Right lobe of liver (tissue), 6 donors: ENCODE measurements around the gene MTO1. TPM values are rescaled to one million over a fixed set of nuclear protein-coding genes. Genes with fewer than 3 reads are reported as not detected.
"Not testable (repeated sequence)": the region's sequence is repeated elsewhere in the genome, so short reads cannot be mapped to it uniquely, and the experiment has no call there.

Source experiments
- ATAC-seq, 4 donors: fragments of 200-7000 bp; cut with Tn5 transposase; one replicate each; pipeline ENCODE4 v1.9.1; 2020; ENCODE audit warnings: mild to moderate bottlenecking in 4 of 4, moderate library complexity in 4 of 4
- DNase-seq, 3 donors: peaks; one replicate each; pipeline ENCODE4 v3.0.0-alpha.2; 2020
- H3K27ac ChIP-seq, 3 donors: fragments of 200-600 bp; one replicate each; pipeline ENCODE4 v1.8.0; 2022
- H3K27me3 ChIP-seq, 2 donors: fragments of 200-600 bp; one replicate each; pipeline ENCODE4 v1.8.0; 2022
- H3K36me3 ChIP-seq, 4 donors: fragments of 200-600 bp; sonication (generic) in 1 of 4; one replicate each; pipeline versions ENCODE4 v1.5.1 to v1.8.0; 2017 to 2022; ENCODE audit warnings: control low read depth in 1 of 4
- H3K4me1 ChIP-seq, 4 donors: fragments of 200-600 bp; sonication (generic) in 1 of 4; one replicate each; pipeline versions ENCODE4 v1.5.1 to v1.8.0; 2017 to 2022; ENCODE audit warnings: control low read depth in 1 of 4
- H3K4me3 ChIP-seq, 3 donors: fragments of 200-600 bp; one replicate each; pipeline ENCODE4 v1.8.0; 2022
- H3K9me3 ChIP-seq, 4 donors: fragments of 200-600 bp; sonication (generic) in 1 of 4; one replicate each; pipeline versions ENCODE4 v1.5.1 to v1.8.0; 2017 to 2022; ENCODE audit warnings: control low read depth in 1 of 4
- POLR2A ChIP-seq: fragments of 450-650 bp; IDR thresholded peaks from one replicate; pipeline ENCODE4 v1.6.1; 2017; ENCODE audit warnings: antibody characterized with exemption, mild to moderate bottlenecking
- WGBS: methylation state at CpG from one replicate; pipeline ENCODE4 v1.1.6; 2018; ENCODE audit warnings: low coverage, low lambda C conversion rate; ENCODE audit not compliant: insufficient coverage; ENCODE audit errors: missing lambda C conversion rate; 5-methylcytosine and 5-hydroxymethylcytosine counted together
- intact Hi-C, 2 donors: fragments of 100-400 bp; cut with DNase I; formaldehyde crosslinking; loops; one replicate each; pipeline versions ENCODE4 v1.11.2 to v1.14.1; 2022
- total RNA-seq, 6 experiments: library from RNA; depleted of rRNA in 2 of 6; stranded (reverse); fragments of >200 nt in 2 of 6; fragmentation: NEBNext Ultra II Directional in 3 of 6; extraction: Animal tissue kit (Norgen Biotek cat#: 25700) in 3 of 6; gene quantifications; one replicate each; pipeline versions ENCODE4 v1.1.0 to v1.2.4, GENCODE V29; 2016 to 2023
- TF ChIP-seq, protein P1 (sequence below), 4 donors: fragments of 200-600 bp in 3 of 4; fragments of 450-650 bp in 1 of 4; IDR thresholded peaks; one replicate each; pipeline versions ENCODE4 v1.5.1 to v1.8.0; 2016 to 2022; ENCODE audit warnings: antibody characterized with exemption in 4 of 4, mild to moderate bottlenecking in 2 of 4
- donor health status: DM: no; HTN: yes; CAD: no.
- donor health status: DM: no; HTN: no; CAD: no.
- donor health status: DM: no; HTN: no; CAD: no.
- donor health status: DM: no; HTN: yes; CAD: no.
- donor health status: DM: no; HTN: yes; CAD: no.

MTO1 gene
- total RNA-seq, 6 experiments from 2014 or later: 24.6 to 33.7 (median 29.0) TPM

DNA sequence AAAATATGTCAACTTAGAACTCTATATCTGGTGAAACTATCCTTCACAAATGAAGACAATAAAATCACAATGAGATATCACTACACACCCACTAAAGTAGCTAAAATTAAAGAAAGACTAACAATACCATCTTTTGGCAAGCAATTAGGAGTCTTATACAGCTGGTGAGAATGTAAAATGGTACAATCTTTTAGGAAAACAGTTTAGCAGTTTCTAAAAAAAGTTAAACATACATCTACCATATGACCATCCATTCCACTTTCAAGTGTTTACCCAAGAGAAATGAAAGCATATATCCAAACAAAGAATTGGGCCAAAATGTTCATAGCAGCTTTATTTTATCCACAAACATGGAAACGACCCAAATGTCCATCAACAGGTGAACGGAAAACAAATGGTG, 73.1 kb downstream of the MTO1 start:
- WGBS: 79% methylated on average over 2 of the region's 2 CpGs
- Histone ChIP-seq H3K4me3 (no peak overlapping the region), H3K27ac (no peak overlapping the region), H3K36me3 (no peaks in the 10 kb centered on the region), H3K9me3 (peaks cover 0 to under 1% (median 0%) of the 10 kb centered on the region in 4 donors), H3K4me1 (peaks cover 0 to 8% (median 3%) of the 10 kb centered on the region in 4 donors), H3K27me3 (no peaks in the 10 kb centered on the region)
- intact Hi-C loops: no loop called here
- no peak for ATAC-seq
- no peak for DNase-seq
- TF ChIP-seq POLR2A: no peak
- TF ChIP-seq, protein P1, sequence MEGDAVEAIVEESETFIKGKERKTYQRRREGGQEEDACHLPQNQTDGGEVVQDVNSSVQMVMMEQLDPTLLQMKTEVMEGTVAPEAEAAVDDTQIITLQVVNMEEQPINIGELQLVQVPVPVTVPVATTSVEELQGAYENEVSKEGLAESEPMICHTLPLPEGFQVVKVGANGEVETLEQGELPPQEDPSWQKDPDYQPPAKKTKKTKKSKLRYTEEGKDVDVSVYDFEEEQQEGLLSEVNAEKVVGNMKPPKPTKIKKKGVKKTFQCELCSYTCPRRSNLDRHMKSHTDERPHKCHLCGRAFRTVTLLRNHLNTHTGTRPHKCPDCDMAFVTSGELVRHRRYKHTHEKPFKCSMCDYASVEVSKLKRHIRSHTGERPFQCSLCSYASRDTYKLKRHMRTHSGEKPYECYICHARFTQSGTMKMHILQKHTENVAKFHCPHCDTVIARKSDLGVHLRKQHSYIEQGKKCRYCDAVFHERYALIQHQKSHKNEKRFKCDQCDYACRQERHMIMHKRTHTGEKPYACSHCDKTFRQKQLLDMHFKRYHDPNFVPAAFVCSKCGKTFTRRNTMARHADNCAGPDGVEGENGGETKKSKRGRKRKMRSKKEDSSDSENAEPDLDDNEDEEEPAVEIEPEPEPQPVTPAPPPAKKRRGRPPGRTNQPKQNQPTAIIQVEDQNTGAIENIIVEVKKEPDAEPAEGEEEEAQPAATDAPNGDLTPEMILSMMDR (IDR thresholded peaks at IDR 0.05): no peak

DNA sequence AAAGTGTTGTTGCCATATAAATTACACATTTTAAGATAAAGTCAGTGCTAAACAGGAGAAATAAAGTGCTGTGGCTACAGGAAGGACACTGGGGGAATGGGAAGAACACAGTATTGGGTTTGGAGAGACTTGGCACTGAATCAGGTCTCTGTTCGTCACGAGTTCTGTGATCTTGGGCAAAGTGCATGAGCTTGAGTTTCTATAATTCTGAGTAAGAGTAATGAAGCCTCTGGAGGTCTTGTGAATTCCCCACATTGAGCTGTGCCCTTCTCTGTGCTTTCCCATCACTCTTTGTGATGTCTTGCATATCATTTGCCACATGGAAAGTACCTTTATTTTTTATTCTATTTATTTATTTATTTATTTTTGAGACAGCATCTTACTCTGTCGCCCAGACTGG, 76.1 kb downstream of the MTO1 start:
- Histone ChIP-seq H3K27ac (no peak overlapping the region), H3K27me3 (no peaks in the 10 kb centered on the region), H3K4me3 (no peak overlapping the region), H3K4me1 (peaks cover 0 to 8% (median 3%) of the 10 kb centered on the region in 4 donors), H3K9me3 (no peaks in the 10 kb centered on the region), H3K36me3 (no peaks in the 10 kb centered on the region)
- TF ChIP-seq POLR2A: no peak
- TF ChIP-seq, protein P1 (IDR thresholded peaks at IDR 0.05): no peak
- DNase-seq (no peak), ATAC-seq (peak; percentile 66 to 88 (median 72))
- WGBS: 48% methylated on average over 3 of the region's 3 CpGs
- intact Hi-C loops: no loop called here

DNA sequence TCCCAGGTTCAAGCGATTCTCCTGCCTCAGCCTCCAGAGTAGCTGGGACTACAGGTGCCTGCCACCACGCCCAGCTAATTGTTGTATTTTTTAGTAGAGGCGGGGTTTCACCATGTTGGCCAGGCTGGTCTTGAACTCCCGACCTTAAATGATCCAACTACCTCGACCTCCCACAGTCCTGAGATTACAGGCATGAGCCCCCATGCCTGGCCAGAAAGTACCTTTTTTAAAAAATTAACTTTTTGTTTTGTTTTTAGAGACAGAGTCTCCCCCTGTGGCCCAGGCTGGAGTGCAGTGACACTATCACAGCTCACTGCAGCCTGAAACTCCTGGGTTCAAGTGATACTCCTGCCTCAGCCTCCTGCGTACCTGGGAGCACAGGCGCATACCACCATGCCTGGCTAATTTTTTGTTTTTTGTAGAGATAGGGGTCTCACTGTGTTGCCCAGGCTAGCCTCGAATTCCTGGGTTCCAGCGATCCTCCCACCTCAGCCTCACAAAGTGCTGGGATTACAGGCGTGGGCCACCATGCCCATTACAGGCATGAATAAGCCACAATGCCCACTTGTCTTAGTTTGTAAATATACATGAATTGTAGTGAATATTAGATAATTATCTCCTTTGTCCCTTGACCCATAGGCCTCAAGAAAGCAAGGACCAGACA, 76.7 kb downstream of the MTO1 start:
- ATAC-seq (no peak), DNase-seq (no peak)
- no peak overlapping the region for H3K4me3 ChIP-seq
- no peaks in the 10 kb centered on the region for H3K36me3 ChIP-seq
- H3K9me3 ChIP-seq: no peaks in the 10 kb centered on the region
- H3K27me3 ChIP-seq: no peaks in the 10 kb centered on the region
- no peak overlapping the region for H3K27ac ChIP-seq
- no peak for TF ChIP-seq POLR2A
- TF ChIP-seq, protein P1 (IDR thresholded peaks at IDR 0.05): no peak
- peaks cover 0 to 11% (median 4%) of the 10 kb centered on the region in 4 donors for H3K4me1 ChIP-seq
- intact Hi-C loops: no loop called here
- 79% methylated on average over 5 of the region's 10 CpGs for WGBS

DNA sequence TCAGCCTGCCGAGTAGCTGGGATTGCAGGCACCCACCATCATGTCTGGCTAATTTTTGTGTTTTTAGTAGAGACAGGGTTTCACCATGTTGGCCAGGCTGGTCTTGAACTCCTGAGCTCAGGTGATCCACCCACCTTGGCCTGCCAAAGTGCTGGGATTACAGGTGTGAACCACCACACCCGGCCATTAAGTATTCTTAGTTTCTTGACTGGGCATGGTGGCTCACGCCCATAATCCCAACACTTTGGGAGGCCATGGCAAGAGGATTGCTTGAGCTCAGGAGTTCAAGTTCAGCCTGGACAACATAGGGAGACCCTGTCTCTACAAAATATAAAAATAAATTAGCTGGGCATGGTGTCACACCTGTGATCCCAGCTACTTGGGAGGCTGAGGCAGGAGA, 80.9 kb downstream of the MTO1 start:
- H3K36me3 ChIP-seq, ATAC-seq, DNase-seq, H3K4me3 ChIP-seq, intact Hi-C loops, H3K27me3 ChIP-seq, H3K9me3 ChIP-seq: not testable (repeated sequence)
- WGBS: 89% methylated on average over 2 of the region's 3 CpGs
- H3K4me1 ChIP-seq: peaks cover 0 to 14% (median 3%) of the 10 kb centered on the region in 4 donors
- peak overlapping the region in 1 of 3 donors; percentile 44 for H3K27ac ChIP-seq

DNA sequence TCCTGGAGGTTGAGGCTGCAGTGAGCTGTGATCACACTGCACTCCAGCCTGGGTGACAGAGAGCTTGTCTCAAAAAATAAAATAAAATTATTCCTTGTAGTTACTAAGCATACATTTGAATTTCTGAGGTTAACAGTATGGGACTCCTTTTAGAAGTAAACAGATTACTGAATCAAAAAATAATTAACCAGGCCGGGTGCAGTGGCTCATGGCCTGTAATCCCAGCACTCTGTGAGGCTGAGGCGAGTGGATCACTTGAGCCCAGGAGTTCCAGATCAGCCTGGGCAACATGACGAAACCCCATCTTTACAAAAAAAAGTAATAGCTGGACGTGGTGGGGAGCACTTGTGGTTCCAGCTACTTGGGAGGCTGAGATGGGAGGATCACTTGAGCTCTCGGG, 81.4 kb downstream of the MTO1 start:
- ATAC-seq: peak; percentile 73 to 96 (median 81)
- Histone ChIP-seq H3K9me3 (no peaks in the 10 kb centered on the region), H3K27me3 (no peaks in the 10 kb centered on the region), H3K27ac (peak overlapping the region in 1 of 3 donors; percentile 44), H3K4me3 (no peak overlapping the region), H3K4me1 (peaks cover 0 to 14% (median under 1%) of the 10 kb centered on the region in 4 donors), H3K36me3 (no peaks in the 10 kb centered on the region)
- WGBS: 21% methylated on average over 5 of the region's 5 CpGs
- intact Hi-C loops: no loop called here
- no peak for TF ChIP-seq POLR2A
- peak in 1 of 3 donors; percentile 38 for DNase-seq
